ENCODE results near the gene PI4KA.
"Not testable (repeated sequence)": the region's sequence is repeated elsewhere in the genome, so short reads cannot be mapped to it uniquely, and the experiment has no call there.

Gene PI4KA

GRCh38 chr22:20847318-20847822 lies 11.2 kb downstream of the PI4KA start:
- DNase-seq (ENCODE audit: low read depth) = no peak

- DNase-seq (ENCODE audit: low read depth) = no peak
Measured at GRCh38 chr22:20844055-20845037, 14.3 kb downstream of the PI4KA start.

GRCh38 chr22:20843501-20843900 lies 15.1 kb downstream of the PI4KA start:
- DNase-seq (ENCODE audit: low read depth) = no peak

- DNase-seq (ENCODE audit: low read depth) = peak; percentile 28
Measured at GRCh38 chr22:20840646-20841371, 17.8 kb downstream of the PI4KA start.

- DNase-seq (ENCODE audit: low read depth) = no peak
Measured at GRCh38 chr22:20839837-20840645, 18.6 kb downstream of the PI4KA start.

GRCh38 chr22:20839354-20839753 lies 19.3 kb downstream of the PI4KA start:
- not testable (repeated sequence) for DNase-seq (ENCODE audit: low read depth)

GRCh38 chr22:20836987-20837823 lies 21.4 kb downstream of the PI4KA start:
- no peak for DNase-seq (ENCODE audit: low read depth)

GRCh38 chr22:20834725-20835124 lies 23.9 kb downstream of the PI4KA start:
- no peak for DNase-seq (ENCODE audit: low read depth)

- no peak for DNase-seq (ENCODE audit: low read depth)
Measured at GRCh38 chr22:20834206-20834605, 24.4 kb downstream of the PI4KA start.

- DNase-seq (ENCODE audit: low read depth) = no peak
Measured at GRCh38 chr22:20833225-20833665, 25.4 kb downstream of the PI4KA start.

GRCh38 chr22:20829491-20830134 lies 29.0 kb downstream of the PI4KA start:
- no peak for DNase-seq (ENCODE audit: low read depth)

GRCh38 chr22:20826373-20827152 lies 32.0 kb downstream of the PI4KA start:
- not testable (repeated sequence) for DNase-seq (ENCODE audit: low read depth)

GRCh38 chr22:20825624-20826023 lies 33.0 kb downstream of the PI4KA start:
- DNase-seq (ENCODE audit: low read depth) = no peak

- DNase-seq (ENCODE audit: low read depth) = not testable (repeated sequence)
Measured at GRCh38 chr22:20825216-20825615, 33.4 kb downstream of the PI4KA start.

- no peak for DNase-seq (ENCODE audit: low read depth)
Measured at GRCh38 chr22:20823264-20823663, 35.3 kb downstream of the PI4KA start.

- DNase-seq (ENCODE audit: low read depth) = no peak
Measured at GRCh38 chr22:20822240-20822639, 36.4 kb downstream of the PI4KA start.

- not testable (repeated sequence) for DNase-seq (ENCODE audit: low read depth)
Measured at GRCh38 chr22:20821717-20822239, 36.8 kb downstream of the PI4KA start.

- DNase-seq (ENCODE audit: low read depth) = no peak
Measured at GRCh38 chr22:20819471-20819870, 39.1 kb downstream of the PI4KA start.

GRCh38 chr22:20818471-20818870 lies 40.1 kb downstream of the PI4KA start:
- DNase-seq (ENCODE audit: low read depth) = no peak
